AG10803 (cell line): ENCODE measurements around the gene VMO1.
A peak's percentile ranks its signal among the peaks of the same experiment; 100 is the strongest.

ENCODE experiments used
- DNase-seq: peaks from one replicate; pipeline ENCODE4 v3.0.0; 2010; ENCODE audit warnings: low read depth
- H3K4me3 ChIP-seq: 2 replicates; pipeline ENCODE4 v1.5.1; 2011; ENCODE audit warnings: mild to moderate bottlenecking, low read length, control low read depth
- CTCF ChIP-seq: conservative IDR thresholded peaks from 2 replicates; pipeline ENCODE4 v1.5.1; 2011; ENCODE audit warnings: mild to moderate bottlenecking, low read length, control low read depth, inconsistent platforms

The VMO1 gene

GRCh38 chr17:4743898-4744297 is 42.3 kb downstream of the VMO1 start:
- TF ChIP-seq CTCF, result no peak
- no peak for DNase-seq
- H3K4me3 ChIP-seq, result no peak overlapping the region

- no peak for DNase-seq
- no peak for TF ChIP-seq CTCF
Measured at GRCh38 chr17:4743216-4743615, 42.9 kb downstream of the VMO1 start.

GRCh38 chr17:4742629-4743028 is 43.5 kb downstream of the VMO1 start:
- no peak for TF ChIP-seq CTCF
- no peak overlapping the region for H3K4me3 ChIP-seq
- DNase-seq, result no peak

More at GRCh38 chr17:4743216-4743615, 42.9 kb downstream of the VMO1 start:
- H3K4me3 ChIP-seq, result no peak overlapping the region

- H3K4me3 ChIP-seq, result no peak overlapping the region
- no peak for TF ChIP-seq CTCF
- DNase-seq, result no peak
Measured at GRCh38 chr17:4742133-4742532, 44.0 kb downstream of the VMO1 start.

GRCh38 chr17:4741544-4741943 is 44.6 kb downstream of the VMO1 start:
- no peak for DNase-seq
- H3K4me3 ChIP-seq, result no peak overlapping the region
- no peak for TF ChIP-seq CTCF

- no peak for TF ChIP-seq CTCF
- no peak overlapping the region for H3K4me3 ChIP-seq
- DNase-seq, result no peak
Measured at GRCh38 chr17:4740584-4740983, 45.6 kb downstream of the VMO1 start.

- DNase-seq, result no peak
- H3K4me3 ChIP-seq, result peak overlapping the region; percentile 66
- no peak for TF ChIP-seq CTCF
Measured at GRCh38 chr17:4740025-4740351, 46.2 kb downstream of the VMO1 start.
